Measurements from ENCODE around the gene SOX9.
"Not testable (repeated sequence)": the region's sequence is repeated elsewhere in the genome, so short reads cannot be mapped to it uniquely, and the experiment has no call there.

Gene SOX9

GRCh38 chr17:72126575-72127486, 6.0 kb downstream of the SOX9 start:
- DNase-seq (ENCODE audit: low read depth) = no peak

GRCh38 chr17:72128039-72128438, 7.2 kb downstream of the SOX9 start:
- no peak for DNase-seq (ENCODE audit: low read depth)

- DNase-seq (ENCODE audit: low read depth) = no peak
Observed at GRCh38 chr17:72134608-72135394, 14.0 kb downstream of the SOX9 start.

- DNase-seq (ENCODE audit: low read depth) = no peak
Observed at GRCh38 chr17:72135546-72136325, 14.9 kb downstream of the SOX9 start.

- DNase-seq (ENCODE audit: low read depth) = no peak
Observed at GRCh38 chr17:72136692-72137091, 15.9 kb downstream of the SOX9 start.

GRCh38 chr17:72137161-72137560, 16.3 kb downstream of the SOX9 start:
- no peak for DNase-seq (ENCODE audit: low read depth)

- no peak for DNase-seq (ENCODE audit: low read depth)
Observed at GRCh38 chr17:72139212-72139611, 18.4 kb downstream of the SOX9 start.

- DNase-seq (ENCODE audit: low read depth) = no peak
Observed at GRCh38 chr17:72141336-72141735, 20.5 kb downstream of the SOX9 start.

- DNase-seq (ENCODE audit: low read depth) = not testable (repeated sequence)
Observed at GRCh38 chr17:72142097-72142496, 21.3 kb downstream of the SOX9 start.

GRCh38 chr17:72142614-72143013, 21.8 kb downstream of the SOX9 start:
- no peak for DNase-seq (ENCODE audit: low read depth)

GRCh38 chr17:72143245-72143644, 22.4 kb downstream of the SOX9 start:
- no peak for DNase-seq (ENCODE audit: low read depth)

- DNase-seq (ENCODE audit: low read depth) = no peak
Observed at GRCh38 chr17:72144101-72144500, 23.3 kb downstream of the SOX9 start.

GRCh38 chr17:72145562-72145961, 24.7 kb downstream of the SOX9 start:
- DNase-seq (ENCODE audit: low read depth) = no peak

- DNase-seq (ENCODE audit: low read depth) = no peak
Observed at GRCh38 chr17:72145962-72146361, 25.1 kb downstream of the SOX9 start.

- DNase-seq (ENCODE audit: low read depth) = no peak
Observed at GRCh38 chr17:72146371-72146770, 25.6 kb downstream of the SOX9 start.

- DNase-seq (ENCODE audit: low read depth) = no peak
Observed at GRCh38 chr17:72150632-72151460, 30.0 kb downstream of the SOX9 start.

GRCh38 chr17:72151565-72152386, 31.0 kb downstream of the SOX9 start:
- DNase-seq (ENCODE audit: low read depth) = no peak

GRCh38 chr17:72152387-72152929, 31.6 kb downstream of the SOX9 start:
- DNase-seq (ENCODE audit: low read depth) = no peak

GRCh38 chr17:72158895-72159885, 38.4 kb downstream of the SOX9 start:
- DNase-seq (ENCODE audit: low read depth) = no peak

All from activated gamma-delta T cell treated with anti-CD3 and anti-CD28 coated beads, Interleukin-2, amount 50 U/mL, for 16 hours (primary cell).